ENCODE measurements around the gene VLDLR. TPM values are rescaled to one million over a fixed set of nuclear protein-coding genes. Genes with fewer than 3 reads are reported as not detected.

Gene VLDLR
- total and polyA plus RNA-seq, 5 donors = 38.6 to 147 (median 114) TPM

- H3K4me1 ChIP-seq (ENCODE audit: control insufficient read depth, insufficient read depth, low read length) = peaks cover 10% of the 10 kb centered on the region
- WGBS = 33% methylated on average over 7 of the region's 7 CpGs
- no peaks in the 10 kb centered on the region for H3K27me3 ChIP-seq (ENCODE audit: control insufficient read depth, insufficient read depth)
- peak overlapping the region; percentile 97 for H3K27ac ChIP-seq (ENCODE audit: low read length)
- intact Hi-C loops (cut with DNase I) = no loop called here
- ATAC-seq (peak; percentile 69 to 94), DNase-seq (no peak)
- no peak overlapping the region for H3K4me3 ChIP-seq (ENCODE audit: low read length)
- no peaks in the 10 kb centered on the region for H3K9me3 ChIP-seq (ENCODE audit: control insufficient read depth, low read length)
Measured at GRCh38 chr9:2663461-2664173, 42.0 kb downstream of the VLDLR start.

GRCh38 chr9:2664174-2665065 is 42.8 kb downstream of the VLDLR start:
- no peaks in the 10 kb centered on the region for H3K9me3 ChIP-seq (ENCODE audit: control insufficient read depth, low read length)
- DNase-seq = no peak
- intact Hi-C loops (cut with DNase I) = loop anchor here in 1 of 4 donors (5.0 kb wide), 1 partner anchor 43 kb away; no protein-coding TSS in a partner anchor
- H3K4me3 ChIP-seq (ENCODE audit: low read length) = no peak overlapping the region
- peak in 1 of 2 donors; percentile 38 for ATAC-seq
- H3K4me1 ChIP-seq (ENCODE audit: control insufficient read depth, insufficient read depth, low read length) = peaks cover 10% of the 10 kb centered on the region
- 55% methylated on average over 4 of the region's 4 CpGs for WGBS
- no peaks in the 10 kb centered on the region for H3K27me3 ChIP-seq (ENCODE audit: control insufficient read depth, insufficient read depth)
- H3K27ac ChIP-seq (ENCODE audit: low read length) = peak overlapping the region; percentile 97

DNA sequence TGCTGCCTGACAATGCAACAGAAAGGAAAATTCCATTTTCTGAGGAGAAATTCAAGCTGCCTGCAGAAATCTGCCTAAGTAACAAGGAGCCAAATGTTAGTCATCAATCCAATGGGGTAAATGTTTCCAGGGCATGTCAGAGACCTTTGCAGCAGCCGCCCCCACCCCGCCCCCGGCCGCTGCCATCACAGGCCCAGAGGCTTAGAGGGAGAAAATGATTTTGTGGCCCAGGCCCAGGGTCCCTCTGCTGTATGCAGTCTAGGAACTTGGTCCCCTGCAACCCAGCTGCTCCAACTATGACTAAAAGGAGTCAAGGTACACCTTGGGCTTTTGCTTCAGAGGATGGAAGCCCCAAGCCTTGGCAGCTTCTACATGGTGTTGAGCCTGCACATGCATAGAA is 45.0 kb downstream of the VLDLR start:
- no peak for ATAC-seq
- no peak for DNase-seq
- intact Hi-C loops (cut with DNase I) = loop anchor here in 1 of 4 donors (5.0 kb wide), 1 partner anchor 41 kb away; no protein-coding TSS in a partner anchor
- peaks cover 10% of the 10 kb centered on the region for H3K4me1 ChIP-seq (ENCODE audit: control insufficient read depth, insufficient read depth, low read length)
- no peak overlapping the region for H3K27ac ChIP-seq (ENCODE audit: low read length)
- no peak overlapping the region for H3K4me3 ChIP-seq (ENCODE audit: low read length)
- no peaks in the 10 kb centered on the region for H3K27me3 ChIP-seq (ENCODE audit: control insufficient read depth, insufficient read depth)
- H3K9me3 ChIP-seq (ENCODE audit: control insufficient read depth, low read length) = no peaks in the 10 kb centered on the region
- 94% methylated on average over 4 of the region's 4 CpGs for WGBS

- Histone ChIP-seq H3K4me3 (ENCODE audit: low read length) (no peak overlapping the region), H3K27ac (ENCODE audit: low read length) (no peak overlapping the region), H3K9me3 (ENCODE audit: control insufficient read depth, low read length) (no peaks in the 10 kb centered on the region), H3K4me1 (ENCODE audit: control insufficient read depth, insufficient read depth, low read length) (no peaks in the 10 kb centered on the region), H3K27me3 (ENCODE audit: control insufficient read depth, insufficient read depth) (no peaks in the 10 kb centered on the region)
- intact Hi-C loops (cut with DNase I) = loop anchor here in 1 of 4 donors (10.0 kb wide), 1 partner anchor 218 kb away; no protein-coding TSS in a partner anchor
- DNase-seq (no peak), ATAC-seq (no peak)
- 94% methylated on average over 1 of the region's 3 CpGs for WGBS
Measured at GRCh38 chr9:2673161-2673560, 51.6 kb downstream of the VLDLR start.

- Histone ChIP-seq H3K4me1 (ENCODE audit: control insufficient read depth, insufficient read depth, low read length) (no peaks in the 10 kb centered on the region), H3K9me3 (ENCODE audit: control insufficient read depth, low read length) (no peaks in the 10 kb centered on the region), H3K4me3 (ENCODE audit: low read length) (no peak overlapping the region), H3K27ac (ENCODE audit: low read length) (no peak overlapping the region), H3K27me3 (ENCODE audit: control insufficient read depth, insufficient read depth) (no peaks in the 10 kb centered on the region)
- DNase-seq (no peak), ATAC-seq (no peak)
- intact Hi-C loops (cut with DNase I) = loop anchor here in 1 of 4 donors (10.0 kb wide), 1 partner anchor 219 kb away; no protein-coding TSS in a partner anchor
- 71% methylated on average over 9 of the region's 9 CpGs for WGBS
Measured at GRCh38 chr9:2674141-2674824, 52.7 kb downstream of the VLDLR start.

DNA sequence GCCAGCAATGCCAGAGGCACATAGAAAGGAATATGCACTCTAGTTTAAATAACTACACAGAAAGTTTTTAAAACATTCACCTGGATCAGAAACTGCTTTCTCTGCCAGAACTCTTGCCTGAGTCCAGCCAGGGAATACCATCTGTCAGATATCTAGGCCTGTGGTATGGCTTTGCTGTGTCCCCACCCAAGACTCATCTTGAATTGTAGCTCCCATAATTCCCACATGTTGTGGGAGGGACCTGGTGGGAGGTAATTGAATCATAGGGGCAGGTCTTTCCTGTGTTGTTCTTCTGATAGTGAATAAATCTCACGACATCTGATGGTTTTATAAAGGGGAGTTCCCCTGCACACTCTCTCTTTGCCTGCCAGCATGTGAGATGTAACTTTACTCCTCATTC is 54.2 kb downstream of the VLDLR start:
- H3K4me3 ChIP-seq (ENCODE audit: low read length) = no peak overlapping the region
- H3K27ac ChIP-seq (ENCODE audit: low read length) = no peak overlapping the region
- no peak for ATAC-seq
- no peak for DNase-seq
- intact Hi-C loops (cut with DNase I) = loop anchor here in 1 of 4 donors (10.0 kb wide), 1 partner anchor 221 kb away; no protein-coding TSS in a partner anchor
- no peaks in the 10 kb centered on the region for H3K9me3 ChIP-seq (ENCODE audit: control insufficient read depth, low read length)
- H3K4me1 ChIP-seq (ENCODE audit: control insufficient read depth, insufficient read depth, low read length) = no peaks in the 10 kb centered on the region
- H3K27me3 ChIP-seq (ENCODE audit: control insufficient read depth, insufficient read depth) = no peaks in the 10 kb centered on the region
- 58% methylated on average over 1 of the region's 1 CpG for WGBS

- WGBS = 69% methylated on average over 4 of the region's 4 CpGs
- Histone ChIP-seq H3K9me3 (ENCODE audit: control insufficient read depth, low read length) (no peaks in the 10 kb centered on the region), H3K27me3 (ENCODE audit: control insufficient read depth, insufficient read depth) (no peaks in the 10 kb centered on the region), H3K4me3 (ENCODE audit: low read length) (no peak overlapping the region), H3K4me1 (ENCODE audit: control insufficient read depth, insufficient read depth, low read length) (no peaks in the 10 kb centered on the region), H3K27ac (ENCODE audit: low read length) (no peak overlapping the region)
- intact Hi-C loops (cut with DNase I) = loop anchor here in 1 of 4 donors (10.0 kb wide), 1 partner anchor 222 kb away; no protein-coding TSS in a partner anchor
- ATAC-seq = no peak
- no peak for DNase-seq
Measured at GRCh38 chr9:2676466-2676865, 54.9 kb downstream of the VLDLR start.

GRCh38 chr9:2677915-2678889 is 56.6 kb downstream of the VLDLR start:
- ATAC-seq = peak in 1 of 2 donors; percentile 36
- WGBS = 52% methylated on average over 5 of the region's 5 CpGs
- H3K9me3 ChIP-seq (ENCODE audit: control insufficient read depth, low read length) = no peaks in the 10 kb centered on the region
- no peak overlapping the region for H3K27ac ChIP-seq (ENCODE audit: low read length)
- intact Hi-C loops (cut with DNase I) = loop anchor here in 1 of 4 donors (10.0 kb wide), 1 partner anchor 223 kb away; no protein-coding TSS in a partner anchor
- H3K4me3 ChIP-seq (ENCODE audit: low read length) = no peak overlapping the region
- H3K27me3 ChIP-seq (ENCODE audit: control insufficient read depth, insufficient read depth) = no peaks in the 10 kb centered on the region
- H3K4me1 ChIP-seq (ENCODE audit: control insufficient read depth, insufficient read depth, low read length) = no peaks in the 10 kb centered on the region
- no peak for DNase-seq

- DNase-seq (no peak), ATAC-seq (no peak)
- no peaks in the 10 kb centered on the region for H3K27me3 ChIP-seq (ENCODE audit: control insufficient read depth, insufficient read depth)
- no peak overlapping the region for H3K4me3 ChIP-seq (ENCODE audit: low read length)
- intact Hi-C loops (cut with DNase I) = loop anchor here in 1 of 4 donors (10.0 kb wide), 1 partner anchor 224 kb away; no protein-coding TSS in a partner anchor
- no peak overlapping the region for H3K27ac ChIP-seq (ENCODE audit: low read length)
- H3K9me3 ChIP-seq (ENCODE audit: control insufficient read depth, low read length) = no peaks in the 10 kb centered on the region
- H3K4me1 ChIP-seq (ENCODE audit: control insufficient read depth, insufficient read depth, low read length) = no peaks in the 10 kb centered on the region
- WGBS = 95% methylated on average over 2 of the region's 2 CpGs
Measured at GRCh38 chr9:2679011-2679410, 57.4 kb downstream of the VLDLR start.

GRCh38 chr9:2681981-2682380 is 60.4 kb downstream of the VLDLR start:
- Histone ChIP-seq H3K27ac (ENCODE audit: low read length) (no peak overlapping the region), H3K9me3 (ENCODE audit: control insufficient read depth, low read length) (no peaks in the 10 kb centered on the region), H3K27me3 (ENCODE audit: control insufficient read depth, insufficient read depth) (no peaks in the 10 kb centered on the region), H3K4me1 (ENCODE audit: control insufficient read depth, insufficient read depth, low read length) (no peaks in the 10 kb centered on the region), H3K4me3 (ENCODE audit: low read length) (no peak overlapping the region)
- no peak for DNase-seq
- no peak for ATAC-seq
- 72% methylated on average over 1 of the region's 1 CpG for WGBS
- intact Hi-C loops (cut with DNase I) = no loop called here

Measured in right cardiac atrium (tissue), 5 donors.